Occipital lobe (tissue), 2 donors: ENCODE measurements around the gene ZNF853. TPM values are rescaled to one million over a fixed set of nuclear protein-coding genes. Genes with fewer than 3 reads are reported as not detected.
"Not testable (repeated sequence)": the region's sequence is repeated elsewhere in the genome, so short reads cannot be mapped to it uniquely, and the experiment has no call there.

Experiments
- DNase-seq: peaks from one replicate; lab custom pipeline; 2025; lab: John Stamatoyannopoulos, UW
- total RNA-seq: library from RNA; depleted of rRNA; stranded (reverse); fragments of >200 nt; gene quantifications from one replicate; pipeline ENCODE4 v1.2.3, GENCODE V29; 2014

ZNF853 gene
- 23.6 TPM for total RNA-seq

DNA sequence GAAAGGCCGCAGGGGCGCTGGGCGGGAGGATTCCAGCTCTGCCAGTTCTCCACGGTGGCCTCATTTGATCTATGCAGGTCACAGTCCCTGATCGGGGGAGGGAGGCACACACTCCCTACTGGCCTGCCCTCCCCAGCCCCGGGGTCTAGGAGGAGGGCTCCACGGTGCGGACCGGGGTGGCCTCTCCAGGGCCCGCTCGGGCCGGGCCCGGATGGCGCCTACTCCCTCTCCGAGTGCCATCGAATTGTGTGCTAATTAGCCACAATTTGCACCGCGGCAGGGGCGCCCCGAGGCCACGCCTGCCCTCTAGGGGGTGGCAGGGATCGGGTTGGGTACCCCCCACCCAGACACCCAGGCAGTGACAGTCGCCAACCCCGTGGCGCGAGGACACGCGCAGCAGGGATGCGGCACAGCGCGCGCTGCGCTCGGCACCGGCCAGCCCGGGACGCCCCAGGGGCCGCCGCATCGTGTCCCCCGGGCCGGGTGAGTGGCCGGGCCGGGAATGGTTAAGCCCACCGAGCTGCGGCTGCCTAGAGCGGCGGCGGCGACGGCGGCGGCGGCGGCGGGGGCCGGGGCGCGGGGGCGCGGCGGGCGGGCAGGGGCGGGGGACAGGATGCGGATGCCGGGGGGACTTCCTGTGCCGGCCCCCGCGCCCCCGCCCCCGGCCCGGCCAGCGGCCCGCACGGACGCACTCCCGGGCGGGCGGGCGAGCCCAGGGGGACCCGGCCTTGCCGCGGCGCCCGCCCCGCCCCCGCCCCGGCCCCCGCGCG is at the start of gene ZNF853:
Gene ZNF853 (plus strand): TSS at position 658 of the 770 bp plus-strand sequence. CDS start 565 bp downstream, outside the sequence.
- DNase-seq: no peak

DNA sequence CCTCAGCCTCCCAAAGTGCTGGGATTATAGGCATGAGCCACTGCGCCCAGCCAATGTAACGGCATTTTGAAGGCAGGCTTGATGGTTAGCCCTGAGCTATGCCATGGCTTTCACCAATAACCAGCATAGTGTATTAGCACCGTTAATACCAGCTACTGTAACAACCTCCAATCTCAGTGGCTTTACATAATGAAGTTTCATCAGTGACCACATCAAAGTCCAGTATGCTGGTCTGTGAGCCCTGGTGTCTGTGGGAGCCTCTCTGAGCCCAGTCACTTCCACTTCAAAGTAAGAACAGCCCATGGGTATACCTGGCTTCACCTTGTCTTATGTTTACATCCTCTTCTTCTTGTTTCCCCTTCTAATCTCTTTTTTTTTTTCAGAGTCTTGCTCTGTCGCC is 49.8 kb upstream of the ZNF853 start:
- DNase-seq: no peak

DNA sequence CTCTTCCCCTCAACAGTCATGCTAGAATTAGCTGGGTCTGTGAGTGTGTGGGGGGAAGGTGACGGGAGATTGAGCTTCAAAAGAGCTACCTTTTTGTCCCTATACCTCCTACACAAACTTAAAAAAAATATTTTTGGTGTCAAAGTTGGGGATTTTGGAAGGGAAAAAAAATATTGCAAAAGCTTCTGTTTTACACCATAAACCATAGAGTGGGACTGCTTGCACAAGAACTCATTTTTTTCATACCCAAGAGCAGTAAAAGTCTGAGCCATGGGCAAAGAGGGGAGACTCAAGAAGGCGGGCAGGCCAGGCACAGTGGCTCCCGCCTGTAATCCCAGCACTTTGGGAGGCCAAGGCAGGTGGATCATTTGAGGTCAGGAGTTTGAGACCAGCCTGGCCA is 47.5 kb upstream of the ZNF853 start:
- DNase-seq: no peak

DNA sequence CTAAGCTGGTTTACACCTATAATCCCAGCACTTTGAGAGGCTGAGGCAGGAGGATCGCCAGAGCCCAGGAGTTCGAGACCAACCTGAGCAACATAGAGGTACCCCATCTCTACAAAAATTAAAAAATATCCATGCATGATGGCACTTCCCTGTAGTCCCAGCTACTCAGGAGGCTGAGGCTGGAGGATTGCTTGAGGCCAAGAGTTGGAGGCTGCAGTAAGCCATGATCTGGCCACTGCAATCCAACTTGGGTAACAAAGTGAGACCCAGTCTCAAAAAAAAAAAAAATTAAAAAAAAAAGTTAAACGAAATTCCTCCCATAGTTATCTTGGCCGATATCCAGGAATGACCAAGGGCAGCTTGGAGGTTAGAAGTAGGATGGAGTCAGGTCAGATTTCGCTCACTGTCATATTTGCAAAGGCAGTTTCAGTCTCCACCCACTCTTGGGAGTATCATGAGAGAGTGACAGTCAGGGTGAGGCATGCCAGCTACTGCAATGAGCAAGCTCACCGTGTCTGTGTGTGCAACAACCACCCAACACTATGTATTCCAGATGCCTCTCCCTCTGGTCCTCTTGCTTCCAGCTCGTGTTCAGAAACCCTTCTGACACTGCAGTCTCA is 44.1 kb upstream of the ZNF853 start:
- no peak for DNase-seq

DNA sequence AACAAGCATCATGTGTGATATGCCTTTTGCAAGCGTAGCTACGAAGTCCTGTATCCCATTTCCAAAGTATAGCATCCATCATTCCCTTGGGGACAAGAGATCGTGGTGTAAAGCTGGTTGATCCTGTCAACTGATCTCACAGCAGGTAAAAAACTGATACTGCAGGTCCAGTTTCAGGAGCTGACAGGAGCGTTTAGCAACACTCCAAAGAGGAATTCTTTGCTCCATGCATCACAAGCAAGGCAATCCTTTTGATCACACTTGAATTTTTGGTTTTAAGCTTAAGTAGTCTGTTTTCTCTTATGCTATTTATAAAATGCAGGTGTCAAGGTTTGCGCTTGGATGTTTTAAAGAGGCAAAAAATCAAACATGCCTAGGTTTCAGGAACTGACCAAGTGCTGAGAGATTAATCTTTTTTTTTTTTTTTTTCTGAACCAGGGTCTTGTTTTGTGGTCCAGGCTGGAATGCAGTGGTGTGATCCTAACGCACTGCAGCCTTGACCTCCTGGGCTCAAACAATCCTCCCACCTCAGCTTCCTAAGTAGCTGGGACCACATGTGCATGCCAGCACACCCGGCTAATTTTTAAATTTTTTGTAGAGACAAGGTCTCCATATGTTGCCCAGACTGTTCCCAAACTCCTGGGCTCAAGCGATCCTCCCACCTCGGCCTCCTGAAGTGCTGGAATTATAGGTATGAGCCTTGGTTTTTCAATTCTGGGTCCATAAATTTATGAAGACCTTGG is 40.0 kb upstream of the ZNF853 start:
- DNase-seq: no peak

DNA sequence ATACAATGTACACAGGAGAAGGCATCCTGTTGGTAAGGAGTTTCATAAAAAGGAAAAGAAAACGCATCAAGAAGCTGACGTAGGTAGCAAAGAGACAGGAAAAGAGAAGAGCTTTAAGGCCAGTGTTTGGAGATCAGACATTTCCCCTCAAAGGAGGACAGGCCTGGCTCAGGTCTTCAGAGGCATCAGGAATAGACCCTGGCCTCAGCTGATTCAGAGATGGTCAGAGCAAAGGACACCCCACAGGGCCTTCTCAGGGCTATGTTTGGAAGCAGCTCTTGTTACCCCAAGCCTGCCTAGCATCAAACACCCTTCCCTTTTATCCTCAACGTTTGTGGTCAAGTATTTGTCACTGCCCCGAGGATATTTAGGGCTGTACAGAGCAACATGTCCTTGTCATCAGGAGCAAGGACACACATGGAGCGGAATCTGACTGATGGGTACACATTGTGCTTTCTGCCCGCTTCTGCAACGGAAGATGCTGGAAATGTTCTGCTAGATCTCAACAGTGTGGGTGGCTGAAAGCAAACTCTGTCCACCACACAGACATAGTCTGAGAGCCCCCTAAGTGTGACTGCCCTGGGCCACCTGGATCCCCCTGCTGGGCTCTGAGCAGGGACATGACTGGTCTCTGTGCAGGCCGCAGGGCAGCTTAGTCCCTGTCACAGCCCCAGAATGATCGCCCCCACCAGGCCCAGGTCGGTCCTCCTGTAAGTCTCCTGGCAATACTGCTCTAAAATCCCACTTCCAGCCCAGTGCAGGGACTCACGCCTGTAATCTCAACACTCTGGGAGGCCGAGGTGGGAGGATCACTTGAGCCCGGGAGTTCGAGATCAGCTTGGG is 39.2 kb upstream of the ZNF853 start:
- DNase-seq: no peak

DNA sequence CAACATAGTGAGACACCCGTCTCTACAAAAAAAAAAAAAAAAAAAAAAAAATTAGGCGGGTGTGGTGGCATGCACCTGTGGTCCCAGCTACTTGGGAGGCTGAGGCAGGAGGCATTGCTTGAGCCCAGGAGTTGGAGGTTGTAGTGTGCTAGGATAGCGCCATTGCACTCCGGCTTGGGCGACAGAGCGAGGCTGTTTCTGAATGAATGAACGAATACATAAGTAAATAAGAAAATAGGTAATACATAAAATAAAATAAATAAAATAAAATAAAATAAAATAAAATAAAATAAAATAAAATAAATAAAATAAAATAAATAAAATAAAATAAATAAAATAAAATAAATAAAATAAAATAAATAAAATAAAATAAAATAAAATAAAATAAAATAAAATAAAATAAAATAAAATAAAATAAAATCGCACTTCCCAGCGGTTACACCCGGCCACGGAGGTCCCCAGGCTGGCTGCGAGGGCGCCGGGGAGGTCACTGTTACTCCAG is 38.5 kb upstream of the ZNF853 start:
- not testable (repeated sequence) for DNase-seq

DNA sequence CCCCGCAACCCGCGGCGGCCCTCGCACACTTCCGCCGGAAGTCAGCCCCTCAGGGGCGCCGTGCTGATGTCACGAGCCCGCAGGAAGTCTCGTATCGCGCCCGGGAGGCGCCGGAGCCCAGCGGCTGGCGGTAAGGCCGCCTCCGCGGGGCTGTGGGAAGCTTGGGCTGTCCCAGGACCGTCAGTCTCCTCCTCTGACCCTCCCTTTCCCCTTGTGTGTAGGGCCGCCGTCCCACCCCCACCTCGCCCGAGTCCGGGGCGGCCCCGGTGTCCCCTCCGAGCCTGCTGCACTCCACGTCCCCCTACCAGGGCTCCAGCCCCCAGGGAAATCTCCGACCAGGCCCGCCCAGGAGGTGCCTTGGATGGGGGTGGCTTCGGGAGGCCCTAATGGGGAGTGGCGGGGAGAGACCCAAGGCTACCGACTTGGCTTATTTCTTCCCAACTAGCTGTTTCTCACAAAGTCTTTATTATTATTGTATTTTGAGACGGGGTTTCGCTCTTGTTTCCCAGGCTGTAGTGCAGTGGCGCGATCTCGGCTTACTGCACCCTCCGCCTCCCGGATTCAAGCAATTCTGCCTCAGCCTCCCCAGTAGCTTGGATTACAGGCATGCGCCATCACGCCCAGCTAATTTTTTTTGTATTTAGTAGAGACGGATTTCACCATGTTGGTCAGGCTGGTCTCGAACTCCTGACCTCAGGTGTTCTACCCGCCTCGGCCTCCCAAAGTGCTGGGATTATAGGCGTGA is 37.9 kb upstream of the ZNF853 start, which contains the start of gene ZDHHC4:
Gene ZDHHC4 (plus strand): TSS at position 86 of the 745 bp plus-strand sequence. CDS start 3,108 bp downstream, outside the sequence.
- peak; percentile 75 for DNase-seq

DNA sequence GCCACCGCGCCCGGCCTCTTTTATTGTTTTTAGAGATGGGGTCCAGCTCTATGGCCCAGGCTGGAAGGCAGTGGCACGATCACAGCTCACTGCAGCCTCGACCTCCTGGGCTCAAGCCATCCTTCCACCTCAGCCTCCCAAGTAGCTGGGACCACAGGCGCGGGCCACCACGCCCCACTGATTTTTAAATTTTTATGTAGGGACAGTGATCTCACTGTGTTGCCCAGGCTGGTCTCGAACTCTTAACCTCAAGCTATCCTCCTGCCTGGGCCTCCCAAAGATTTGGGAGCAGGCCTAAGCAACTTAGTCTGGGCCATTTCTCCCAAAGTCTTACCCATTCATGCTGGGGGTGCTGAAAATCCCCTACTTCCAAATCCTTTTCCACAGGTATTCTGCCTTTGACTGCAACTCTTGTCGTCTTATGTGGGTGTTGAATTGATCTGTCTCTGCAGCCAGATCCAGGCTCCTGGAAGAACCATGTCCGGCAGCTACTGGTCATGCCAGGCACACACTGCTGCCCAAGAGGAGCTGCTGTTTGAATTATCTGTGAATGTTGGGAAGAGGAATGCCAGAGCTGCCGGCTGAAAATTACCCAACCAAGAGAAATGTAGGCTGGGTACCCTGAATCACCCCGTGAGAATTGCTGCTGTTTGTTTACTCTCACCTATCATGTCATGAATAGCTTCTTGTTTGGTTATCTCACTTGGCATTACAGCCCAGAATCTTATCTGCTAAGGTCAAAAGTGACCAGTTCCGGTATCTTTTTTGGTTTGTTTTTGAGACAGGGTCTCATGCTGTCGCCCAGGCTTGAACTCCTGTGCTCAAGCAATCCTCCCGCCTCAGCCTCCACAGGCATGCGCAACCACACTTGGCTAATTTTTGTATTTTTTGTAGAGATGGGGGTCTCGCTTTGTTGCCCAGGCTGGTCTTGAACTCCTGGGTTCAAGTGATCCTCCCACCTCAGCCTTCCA is 37.0 kb upstream of the ZNF853 start:
- no peak for DNase-seq

DNA sequence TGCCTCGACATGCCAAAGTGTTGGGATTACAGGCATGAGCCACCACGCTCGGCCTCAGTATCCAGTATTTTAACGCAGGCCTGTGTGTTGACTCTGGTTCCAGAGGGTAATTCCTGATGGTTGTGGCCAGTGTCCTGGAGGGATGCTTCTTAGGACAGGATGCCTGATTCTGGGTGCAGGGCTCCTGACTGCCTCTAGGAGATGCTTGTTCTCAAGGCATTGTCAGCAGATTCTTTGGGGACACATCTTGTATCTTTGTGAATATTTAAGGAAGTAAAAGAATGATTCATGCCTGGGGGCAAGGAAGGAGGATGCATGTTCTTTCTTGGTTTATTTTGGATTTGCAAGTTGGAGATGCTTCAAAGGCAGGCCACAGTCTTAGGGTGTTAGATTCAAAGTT is 36.0 kb upstream of the ZNF853 start:
- no peak for DNase-seq

DNA sequence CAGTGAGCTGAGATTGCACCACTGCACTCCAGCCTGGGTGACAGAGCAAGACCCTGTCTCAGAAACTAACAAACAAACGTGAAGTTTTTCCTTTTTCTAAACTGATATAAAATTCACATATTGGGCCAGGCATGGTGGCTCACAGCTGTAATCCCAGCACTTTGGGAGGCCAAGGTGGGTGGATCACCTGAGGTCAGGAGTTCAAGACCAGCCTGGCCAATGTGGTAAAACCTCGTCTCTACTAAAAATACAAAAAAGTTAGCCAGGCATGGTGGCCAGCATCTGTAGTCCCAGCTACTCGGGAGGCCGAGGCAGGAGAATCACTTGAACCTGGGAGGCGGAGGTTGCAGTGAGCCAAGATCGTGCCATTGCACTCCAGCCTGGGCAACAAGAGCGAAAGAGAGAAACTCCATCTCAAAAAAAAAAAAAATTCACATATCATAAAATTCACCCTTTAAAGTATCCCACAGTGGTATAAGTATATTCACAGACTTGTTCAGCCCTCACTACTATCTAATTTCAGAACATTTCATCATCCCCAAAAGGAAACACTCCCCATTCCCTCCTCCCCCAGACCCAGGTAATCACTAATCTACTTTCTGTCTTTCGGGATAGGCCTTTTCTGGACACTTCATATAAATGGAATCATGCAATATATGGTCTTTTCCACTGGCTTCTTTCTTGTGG is 29.5 kb upstream of the ZNF853 start:
- DNase-seq: not testable (repeated sequence)

DNA sequence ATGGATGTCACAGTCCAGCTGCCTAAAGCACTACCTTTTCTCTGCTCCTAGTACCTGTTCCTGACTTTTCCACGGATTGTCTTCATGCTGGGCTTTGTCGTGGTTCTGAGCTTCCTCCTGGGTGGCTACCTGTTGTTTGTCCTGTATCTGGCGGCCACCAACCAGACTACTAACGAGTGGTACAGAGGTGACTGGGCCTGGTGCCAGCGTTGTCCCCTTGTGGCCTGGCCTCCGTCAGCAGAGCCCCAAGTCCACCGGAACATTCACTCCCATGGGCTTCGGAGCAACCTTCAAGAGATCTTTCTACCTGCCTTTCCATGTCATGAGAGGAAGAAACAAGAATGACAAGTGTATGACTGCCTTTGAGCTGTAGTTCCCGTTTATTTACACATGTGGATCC is 26.8 kb upstream of the ZNF853 start:
- no peak for DNase-seq

DNA sequence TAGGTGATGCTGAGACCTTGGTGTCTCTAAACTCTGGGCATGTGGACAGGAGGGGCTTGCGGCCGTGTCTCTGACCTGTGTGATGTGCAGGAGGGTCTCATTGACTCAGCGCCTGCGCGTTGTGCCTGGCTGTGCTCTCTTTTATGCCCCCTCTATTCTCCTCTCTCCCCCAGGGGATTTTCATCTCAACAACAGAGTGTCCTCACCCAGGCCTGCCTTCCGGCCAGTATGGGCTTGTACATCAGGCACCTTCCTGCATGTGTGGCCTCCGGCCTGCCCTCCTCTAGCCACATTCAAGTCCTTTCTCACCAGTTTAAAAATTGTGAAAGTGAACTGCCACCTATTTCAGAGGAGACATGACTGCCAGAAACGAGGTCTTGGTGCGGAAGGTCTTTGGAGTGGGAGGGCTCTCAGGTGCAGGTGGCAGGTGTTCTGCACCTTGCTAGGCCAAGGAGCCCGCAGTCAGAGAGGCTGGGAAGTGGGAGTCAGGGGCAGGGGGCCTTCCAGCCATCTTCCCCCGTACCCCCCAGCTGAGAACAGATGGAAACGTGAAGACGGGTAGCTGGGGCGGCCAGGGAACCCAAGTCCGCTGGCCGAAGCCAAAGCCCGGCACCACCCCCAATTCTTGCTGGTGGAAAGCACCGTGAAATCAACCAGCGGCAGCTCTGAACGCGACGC is 26.1 kb upstream of the ZNF853 start:
- DNase-seq: no peak

DNA sequence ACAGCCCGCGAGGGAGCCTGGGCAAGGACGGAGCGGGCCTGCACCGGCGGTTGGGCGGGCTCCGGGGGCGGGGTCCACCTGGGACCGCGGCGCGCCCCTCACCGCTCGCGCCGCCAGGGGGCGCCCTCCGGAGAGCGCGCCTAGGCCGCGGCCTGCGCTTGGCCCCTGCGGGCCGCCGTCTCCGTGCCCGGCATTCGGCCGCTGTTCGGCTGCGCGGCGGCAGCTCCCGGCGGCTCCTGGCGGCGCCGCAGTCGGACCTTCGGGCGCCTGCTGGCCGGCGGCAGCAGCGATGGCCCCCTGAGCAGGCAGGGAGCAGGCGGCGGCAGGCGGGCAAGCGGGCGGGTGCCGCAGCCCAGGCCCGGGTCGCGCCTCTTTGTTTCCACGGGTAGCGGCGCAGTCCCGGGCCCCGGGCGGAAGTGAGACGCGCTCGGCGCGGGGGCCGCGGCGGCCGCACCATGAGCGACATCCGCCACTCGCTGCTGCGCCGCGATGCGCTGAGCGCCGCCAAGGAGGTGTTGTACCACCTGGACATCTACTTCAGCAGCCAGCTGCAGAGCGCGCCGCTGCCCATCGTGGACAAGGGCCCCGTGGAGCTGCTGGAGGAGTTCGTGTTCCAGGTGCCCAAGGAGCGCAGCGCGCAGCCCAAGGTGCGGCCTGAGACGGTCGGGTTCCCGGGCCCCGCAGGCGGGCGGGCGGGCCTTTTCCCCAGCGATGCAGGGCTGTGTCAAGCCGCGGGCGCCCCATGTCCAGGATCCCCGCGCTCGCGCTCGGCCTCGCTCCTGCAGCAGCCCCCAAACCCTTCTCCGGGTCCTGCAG is 25.4 kb upstream of the ZNF853 start, which contains the start of gene INTS15:
Gene INTS15 (plus strand): TSS at position 193 of the 816 bp plus-strand sequence. CDS start 263 bp downstream, at position 456.
- DNase-seq: peak; percentile 64

DNA sequence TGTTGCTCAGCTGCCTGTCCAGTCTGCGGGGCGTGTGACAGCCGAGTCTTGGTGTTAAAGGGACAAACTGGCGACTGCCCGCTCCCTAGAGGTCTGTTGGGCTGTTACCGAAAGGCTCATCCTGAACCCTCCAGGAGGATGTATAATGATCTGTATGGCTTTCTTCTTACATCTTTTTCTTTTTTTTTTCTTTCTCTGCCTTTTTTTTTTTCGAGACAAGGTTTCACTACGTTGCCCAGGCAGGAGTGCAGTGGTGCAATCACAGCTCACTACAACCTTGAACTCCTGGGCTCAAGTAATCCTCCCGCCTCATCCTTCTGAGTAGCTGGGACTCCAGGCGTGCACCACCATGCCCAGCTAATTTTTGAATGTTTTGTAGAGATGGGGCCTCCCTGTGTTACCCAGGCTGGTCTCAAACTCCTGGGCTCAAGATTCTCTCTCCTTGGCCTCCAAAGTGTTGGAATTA is 24.7 kb upstream of the ZNF853 start:
- no peak for DNase-seq

DNA sequence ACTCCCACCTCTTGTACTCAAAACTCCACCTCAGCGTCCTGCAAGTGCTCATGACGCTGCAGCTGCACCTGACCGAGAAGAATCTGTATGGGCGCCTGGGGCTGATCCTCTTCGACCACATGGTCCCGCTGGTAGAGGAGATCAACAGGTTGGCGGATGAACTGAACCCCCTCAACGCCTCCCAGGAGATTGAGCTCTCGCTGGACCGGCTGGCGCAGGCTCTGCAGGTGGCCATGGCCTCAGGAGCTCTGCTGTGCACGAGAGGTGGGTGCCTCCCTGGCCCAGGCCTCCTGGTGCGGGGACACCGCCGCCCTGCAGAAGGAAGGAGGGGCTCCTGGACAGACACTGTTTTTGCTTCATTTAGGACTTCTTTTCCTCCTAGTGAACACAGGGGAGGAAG is 15.3 kb upstream of the ZNF853 start:
- no peak for DNase-seq

DNA sequence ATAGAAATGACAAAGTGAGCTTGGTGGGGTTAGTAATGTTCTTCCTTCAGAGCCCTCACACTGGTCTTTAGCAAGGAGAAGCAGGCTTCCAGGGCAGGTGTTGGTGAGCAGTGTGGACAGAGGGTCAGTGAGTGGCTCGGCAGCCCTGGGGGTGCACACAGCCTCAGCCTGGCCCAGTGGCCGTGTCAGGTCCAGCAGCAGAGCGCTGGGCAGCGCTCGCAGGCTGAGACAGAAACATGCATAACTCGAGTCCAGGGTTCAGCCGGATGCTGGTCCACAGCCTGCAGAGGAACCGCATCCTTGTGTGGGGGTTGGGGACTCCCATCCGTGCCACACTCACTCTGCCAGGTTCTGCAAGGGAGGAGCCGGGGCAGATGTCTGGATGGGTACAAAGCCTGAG is 11.0 kb upstream of the ZNF853 start:
- DNase-seq: peak; percentile 14
